GM12872 (cell line): ENCODE results near the gene SH3BP4.

ENCODE experiments used
- TF ChIP-seq, protein P1 (sequence below): IDR thresholded peaks from 3 replicates; pipeline ENCODE4 v1.5.1; 2011; ENCODE audit warnings: low read depth, mild to moderate bottlenecking, low read length, moderate library complexity; ENCODE audit not compliant: insufficient read depth

Gene SH3BP4

DNA sequence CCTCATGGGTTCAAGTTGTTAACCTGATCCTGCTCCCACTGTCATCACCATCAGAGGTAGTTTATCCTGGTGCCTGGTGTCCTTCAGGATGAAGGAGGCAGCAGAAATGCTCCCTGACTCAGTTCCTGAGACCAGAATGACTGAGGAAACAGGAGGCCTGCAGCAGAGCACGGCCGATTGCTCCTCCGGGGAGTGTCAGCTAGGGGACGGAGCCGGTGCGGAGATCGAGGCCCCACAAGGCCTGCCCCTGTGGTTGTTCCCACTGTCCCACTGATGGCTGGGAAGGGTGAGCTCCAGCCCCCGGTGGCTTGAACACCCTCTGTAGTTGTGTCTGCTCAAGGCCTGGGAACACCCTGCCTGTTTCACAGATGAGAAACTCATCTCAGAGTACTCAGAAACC, 45.6 kb downstream of the SH3BP4 start:
- TF ChIP-seq, protein P1, sequence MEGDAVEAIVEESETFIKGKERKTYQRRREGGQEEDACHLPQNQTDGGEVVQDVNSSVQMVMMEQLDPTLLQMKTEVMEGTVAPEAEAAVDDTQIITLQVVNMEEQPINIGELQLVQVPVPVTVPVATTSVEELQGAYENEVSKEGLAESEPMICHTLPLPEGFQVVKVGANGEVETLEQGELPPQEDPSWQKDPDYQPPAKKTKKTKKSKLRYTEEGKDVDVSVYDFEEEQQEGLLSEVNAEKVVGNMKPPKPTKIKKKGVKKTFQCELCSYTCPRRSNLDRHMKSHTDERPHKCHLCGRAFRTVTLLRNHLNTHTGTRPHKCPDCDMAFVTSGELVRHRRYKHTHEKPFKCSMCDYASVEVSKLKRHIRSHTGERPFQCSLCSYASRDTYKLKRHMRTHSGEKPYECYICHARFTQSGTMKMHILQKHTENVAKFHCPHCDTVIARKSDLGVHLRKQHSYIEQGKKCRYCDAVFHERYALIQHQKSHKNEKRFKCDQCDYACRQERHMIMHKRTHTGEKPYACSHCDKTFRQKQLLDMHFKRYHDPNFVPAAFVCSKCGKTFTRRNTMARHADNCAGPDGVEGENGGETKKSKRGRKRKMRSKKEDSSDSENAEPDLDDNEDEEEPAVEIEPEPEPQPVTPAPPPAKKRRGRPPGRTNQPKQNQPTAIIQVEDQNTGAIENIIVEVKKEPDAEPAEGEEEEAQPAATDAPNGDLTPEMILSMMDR: no peak

DNA sequence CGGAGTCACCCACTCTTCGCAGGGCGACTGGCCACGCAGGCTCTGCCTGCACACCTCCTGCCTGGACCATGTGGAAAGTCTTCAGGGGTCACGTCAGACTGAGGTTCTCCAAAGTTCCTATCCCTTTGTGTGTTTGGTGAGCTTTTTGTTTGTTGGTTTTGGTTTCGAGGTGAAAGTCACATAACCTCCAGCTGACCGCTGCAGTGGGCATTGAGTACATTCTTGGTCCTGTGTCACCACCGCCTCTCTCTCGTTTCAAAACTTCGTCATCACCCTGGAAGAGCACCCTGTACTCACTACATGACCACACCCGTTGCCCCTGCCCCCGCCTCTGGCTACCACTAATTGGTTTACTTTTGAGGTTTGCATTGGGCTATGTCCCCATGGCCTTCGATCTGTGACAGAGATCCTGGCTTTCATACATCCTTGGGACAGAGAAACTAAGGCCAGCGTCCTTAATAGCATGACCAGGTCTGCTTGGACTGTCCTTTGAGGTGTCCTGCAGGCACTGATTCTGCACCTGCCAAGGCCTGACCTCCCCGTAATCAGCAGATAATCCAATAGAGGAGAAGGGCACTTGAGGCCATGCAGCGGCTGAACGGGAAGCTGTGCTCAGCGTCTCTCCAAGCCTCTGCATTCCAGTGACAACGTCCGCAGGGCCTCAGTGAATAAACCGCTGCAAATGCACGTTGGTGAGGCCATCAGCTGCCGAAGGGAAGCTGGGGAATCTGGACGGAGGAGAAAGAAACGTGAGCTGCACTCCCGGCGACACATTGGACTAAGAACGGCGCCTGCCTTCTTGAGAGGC, 46.8 kb downstream of the SH3BP4 start:
- TF ChIP-seq, protein P1: no peak

DNA sequence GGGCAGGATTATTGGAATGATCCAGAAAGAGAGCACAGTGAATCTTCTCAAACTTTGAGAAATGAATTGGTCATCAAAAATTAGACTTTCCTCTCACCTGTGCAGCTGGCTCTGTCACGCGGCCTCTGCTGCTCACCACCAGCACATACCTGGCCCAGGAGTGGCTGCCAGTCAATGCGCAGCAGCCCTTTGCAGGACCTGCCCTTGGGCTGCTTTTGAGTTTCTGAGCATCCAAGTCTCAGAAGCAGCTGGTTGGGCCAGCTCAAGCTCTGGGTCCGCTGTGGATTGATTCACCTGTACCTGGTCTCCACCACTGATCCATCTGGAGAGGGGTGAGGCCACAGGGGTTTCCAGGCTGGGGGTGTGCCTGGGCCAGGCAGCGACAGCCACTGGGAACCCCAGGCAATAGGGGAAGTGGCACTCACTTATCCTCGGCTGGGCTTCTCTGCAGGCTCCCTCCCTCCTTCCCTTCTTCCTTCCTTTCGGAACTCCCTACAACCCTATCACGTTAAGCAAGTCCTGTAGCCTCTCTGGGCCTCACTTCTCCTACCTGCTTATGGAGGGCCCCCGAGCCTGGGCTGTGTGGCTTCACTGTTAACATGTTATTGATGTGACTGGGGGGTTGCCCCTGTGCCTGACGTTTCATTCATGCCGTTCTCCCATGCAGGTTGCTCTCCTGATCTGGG, 48.1 kb downstream of the SH3BP4 start:
- TF ChIP-seq, protein P1: no peak

DNA sequence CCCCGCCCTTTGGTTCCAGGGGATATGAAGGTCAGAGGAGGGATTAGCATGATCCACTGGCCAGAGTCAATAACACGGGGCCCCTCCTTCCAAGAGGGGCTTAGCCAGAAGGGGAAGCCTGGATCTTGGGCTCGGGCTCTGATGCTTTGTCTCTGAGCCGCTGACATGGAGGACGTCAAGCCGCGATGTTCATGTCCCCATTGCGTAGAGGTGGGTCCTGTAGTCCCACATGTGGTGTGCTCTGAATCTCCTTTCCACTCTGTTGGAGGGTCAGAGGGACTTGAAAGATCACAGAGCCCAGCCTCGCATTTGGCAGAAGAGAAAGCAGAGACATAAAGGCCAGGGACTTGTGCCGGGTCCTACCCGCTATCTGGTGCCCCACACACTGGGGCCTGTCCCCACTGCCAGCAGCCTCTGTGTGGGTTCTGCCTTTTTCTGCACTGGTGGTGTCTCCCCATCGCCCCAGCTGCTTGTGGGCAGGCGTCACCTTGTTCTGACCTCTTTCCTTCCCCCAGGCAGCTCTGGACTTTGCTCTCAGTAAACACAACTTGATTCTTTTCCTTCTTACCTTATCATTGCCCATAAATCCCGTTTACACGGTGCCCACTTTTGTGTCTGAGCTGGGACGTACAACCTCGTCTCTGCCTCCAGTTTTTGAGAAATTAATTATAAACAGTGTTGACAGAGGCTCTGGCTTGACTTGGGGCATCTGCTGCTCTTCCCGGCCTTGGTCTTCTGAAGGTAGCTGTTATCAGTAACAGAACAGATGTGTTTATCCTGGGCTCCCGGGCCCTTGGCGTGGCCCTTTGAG, 48.8 kb downstream of the SH3BP4 start:
- TF ChIP-seq, protein P1: no peak

DNA sequence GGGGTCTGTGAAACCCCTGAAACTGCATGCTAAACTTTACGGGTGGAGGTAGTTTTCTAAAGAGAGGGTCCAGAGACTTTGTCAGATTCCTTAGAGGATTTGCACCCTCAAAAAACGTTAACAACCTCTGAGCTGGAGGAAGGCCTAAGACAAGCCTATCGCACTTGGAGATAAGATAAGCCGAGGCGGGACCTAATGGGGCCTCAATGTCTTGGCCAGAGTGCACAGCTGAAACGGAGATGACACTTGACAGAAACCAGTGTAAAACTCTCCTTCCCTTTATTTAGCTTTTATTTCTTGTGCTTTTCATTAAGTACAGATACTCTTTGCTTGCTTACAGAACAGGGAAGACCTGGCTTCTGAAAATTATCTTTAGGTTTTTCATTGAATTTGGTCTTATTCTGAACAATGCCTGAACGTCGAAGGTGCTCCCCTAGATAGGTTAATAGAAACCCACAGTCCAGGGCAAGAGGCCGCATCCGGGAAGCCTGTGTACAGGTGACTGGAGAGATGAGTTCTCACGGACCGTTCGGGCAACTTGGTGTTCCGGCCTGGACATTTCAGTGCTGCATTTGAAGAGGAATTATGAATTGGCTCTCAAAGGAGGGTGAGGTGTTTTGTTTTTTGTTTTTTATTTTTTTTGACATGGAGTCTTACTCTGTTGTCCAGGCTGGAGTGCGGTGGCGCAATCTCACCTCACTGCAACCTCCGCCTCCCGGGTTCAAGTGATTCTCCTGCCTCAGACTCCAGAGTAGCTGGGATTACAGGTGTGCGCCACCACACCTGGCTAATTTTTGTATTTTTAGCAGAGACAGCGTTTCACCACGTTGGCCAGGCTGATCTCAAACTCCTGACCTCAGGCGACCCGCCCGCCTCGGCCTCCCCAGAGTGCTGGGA, 49.7 kb downstream of the SH3BP4 start:
- TF ChIP-seq, protein P1: no peak

DNA sequence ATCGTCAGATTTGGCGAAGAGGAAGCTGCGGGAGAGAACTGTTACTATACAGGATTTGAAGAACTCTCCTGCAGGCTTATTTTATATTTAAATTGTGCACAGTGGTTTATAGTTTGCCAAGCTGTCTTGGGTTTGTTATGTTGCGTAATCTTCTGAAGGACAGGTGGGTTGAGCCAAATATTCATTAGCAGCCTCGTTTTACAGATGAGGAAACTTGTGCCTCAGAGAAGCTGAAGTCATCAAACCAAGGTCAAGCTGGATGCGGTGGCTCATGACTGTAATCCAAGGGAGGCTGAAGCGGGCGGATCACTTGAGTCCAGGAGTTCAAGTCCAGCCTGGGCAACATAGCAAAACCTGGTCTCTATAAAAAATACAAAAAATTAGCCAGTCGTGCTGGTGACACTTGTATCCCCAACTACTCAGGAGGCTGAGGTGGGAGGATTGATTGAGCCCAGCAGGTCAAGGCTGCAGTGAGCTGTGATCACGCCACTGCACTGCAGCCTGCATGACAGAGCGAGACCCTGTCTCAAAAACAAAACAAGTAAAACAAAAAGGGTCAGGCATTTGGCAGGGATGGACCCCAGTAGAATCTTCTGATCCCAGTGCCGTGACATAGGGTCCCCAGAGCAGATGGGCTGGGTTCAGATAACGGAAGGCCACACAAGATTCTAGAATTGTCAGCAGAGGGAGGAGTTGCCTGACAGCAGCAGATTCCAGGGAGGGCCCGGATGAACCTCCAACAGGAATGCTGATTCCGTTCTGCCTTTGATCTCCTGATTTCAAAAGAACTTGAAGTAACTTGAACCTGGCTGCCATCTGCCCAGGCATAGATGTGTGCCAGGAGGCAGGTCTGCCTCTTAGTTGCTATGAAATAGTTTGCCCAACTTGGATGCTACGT, 50.6 kb downstream of the SH3BP4 start:
- TF ChIP-seq, protein P1: no peak
